GM12864 (cell line): Measurements from ENCODE around the gene KRTAP3-2.
A peak's percentile ranks its signal among the peaks of the same experiment; 100 is the strongest.

Experiments used
- DNase-seq: peaks from one replicate; pipeline ENCODE4 v3.0.0-alpha.2; 2011; ENCODE audit warnings: low read depth
- H3K4me3 ChIP-seq: 2 replicates; pipeline ENCODE4 v1.5.1; 2011; ENCODE audit warnings: mild to moderate bottlenecking, low read depth, low read length, control low read depth
- TF ChIP-seq, protein P1 (sequence below): IDR thresholded peaks from 2 replicates; pipeline ENCODE4 v1.5.1; 2011; ENCODE audit warnings: low read depth, mild to moderate bottlenecking, moderate library complexity, low read length, control low read depth, inconsistent platforms; ENCODE audit errors: missing control alignments

The KRTAP3-2 gene

GRCh38 chr17:40966848-40967247 lies 32.9 kb downstream of the KRTAP3-2 start, which contains the start of gene KRT39:
KRT39 (minus strand) TSS chr17:40966948; CDS start chr17:40966856, 92 bp downstream.
- DNase-seq = no peak
- TF ChIP-seq, protein P1, sequence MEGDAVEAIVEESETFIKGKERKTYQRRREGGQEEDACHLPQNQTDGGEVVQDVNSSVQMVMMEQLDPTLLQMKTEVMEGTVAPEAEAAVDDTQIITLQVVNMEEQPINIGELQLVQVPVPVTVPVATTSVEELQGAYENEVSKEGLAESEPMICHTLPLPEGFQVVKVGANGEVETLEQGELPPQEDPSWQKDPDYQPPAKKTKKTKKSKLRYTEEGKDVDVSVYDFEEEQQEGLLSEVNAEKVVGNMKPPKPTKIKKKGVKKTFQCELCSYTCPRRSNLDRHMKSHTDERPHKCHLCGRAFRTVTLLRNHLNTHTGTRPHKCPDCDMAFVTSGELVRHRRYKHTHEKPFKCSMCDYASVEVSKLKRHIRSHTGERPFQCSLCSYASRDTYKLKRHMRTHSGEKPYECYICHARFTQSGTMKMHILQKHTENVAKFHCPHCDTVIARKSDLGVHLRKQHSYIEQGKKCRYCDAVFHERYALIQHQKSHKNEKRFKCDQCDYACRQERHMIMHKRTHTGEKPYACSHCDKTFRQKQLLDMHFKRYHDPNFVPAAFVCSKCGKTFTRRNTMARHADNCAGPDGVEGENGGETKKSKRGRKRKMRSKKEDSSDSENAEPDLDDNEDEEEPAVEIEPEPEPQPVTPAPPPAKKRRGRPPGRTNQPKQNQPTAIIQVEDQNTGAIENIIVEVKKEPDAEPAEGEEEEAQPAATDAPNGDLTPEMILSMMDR = no peak
- H3K4me3 ChIP-seq = no peak within 1 kb of the TSS

DNA sequence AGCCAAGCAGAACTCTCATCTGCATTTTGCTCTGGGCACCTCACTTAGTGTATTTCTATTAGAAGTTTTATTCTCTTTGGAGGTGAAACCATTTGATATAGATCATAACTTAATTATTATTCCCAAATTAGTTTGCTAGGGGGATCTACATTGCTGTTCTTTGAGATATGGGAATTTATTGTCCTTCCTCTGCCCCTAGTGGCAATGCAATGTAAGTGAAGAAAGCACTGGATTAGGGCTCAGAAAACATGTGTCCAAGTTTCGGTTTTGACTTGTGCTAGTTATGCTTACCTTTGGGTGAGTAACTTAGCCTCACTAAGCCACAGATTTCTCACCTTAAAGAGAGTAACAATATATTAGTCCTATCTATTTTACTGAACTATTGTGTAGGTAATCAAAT lies 35.9 kb downstream of the KRTAP3-2 start:
- DNase-seq = peak; percentile 2
- TF ChIP-seq, protein P1 = peak; percentile 64

GRCh38 chr17:40962059-40962561 lies 37.6 kb downstream of the KRTAP3-2 start:
- TF ChIP-seq, protein P1 = no peak
- no peak for DNase-seq
- no peak overlapping the region for H3K4me3 ChIP-seq

More for the DNA sequence above, 35.9 kb downstream of the KRTAP3-2 start:
- H3K4me3 ChIP-seq = no peak overlapping the region

- TF ChIP-seq, protein P1 = no peak
- DNase-seq = no peak
Observed at GRCh38 chr17:40961591-40961990, 38.1 kb downstream of the KRTAP3-2 start.

GRCh38 chr17:40960144-40960543 lies 39.6 kb downstream of the KRTAP3-2 start:
- TF ChIP-seq, protein P1 = no peak
- H3K4me3 ChIP-seq = no peak overlapping the region
- no peak for DNase-seq

More at GRCh38 chr17:40961591-40961990, 38.1 kb downstream of the KRTAP3-2 start:
- H3K4me3 ChIP-seq = no peak overlapping the region

DNA sequence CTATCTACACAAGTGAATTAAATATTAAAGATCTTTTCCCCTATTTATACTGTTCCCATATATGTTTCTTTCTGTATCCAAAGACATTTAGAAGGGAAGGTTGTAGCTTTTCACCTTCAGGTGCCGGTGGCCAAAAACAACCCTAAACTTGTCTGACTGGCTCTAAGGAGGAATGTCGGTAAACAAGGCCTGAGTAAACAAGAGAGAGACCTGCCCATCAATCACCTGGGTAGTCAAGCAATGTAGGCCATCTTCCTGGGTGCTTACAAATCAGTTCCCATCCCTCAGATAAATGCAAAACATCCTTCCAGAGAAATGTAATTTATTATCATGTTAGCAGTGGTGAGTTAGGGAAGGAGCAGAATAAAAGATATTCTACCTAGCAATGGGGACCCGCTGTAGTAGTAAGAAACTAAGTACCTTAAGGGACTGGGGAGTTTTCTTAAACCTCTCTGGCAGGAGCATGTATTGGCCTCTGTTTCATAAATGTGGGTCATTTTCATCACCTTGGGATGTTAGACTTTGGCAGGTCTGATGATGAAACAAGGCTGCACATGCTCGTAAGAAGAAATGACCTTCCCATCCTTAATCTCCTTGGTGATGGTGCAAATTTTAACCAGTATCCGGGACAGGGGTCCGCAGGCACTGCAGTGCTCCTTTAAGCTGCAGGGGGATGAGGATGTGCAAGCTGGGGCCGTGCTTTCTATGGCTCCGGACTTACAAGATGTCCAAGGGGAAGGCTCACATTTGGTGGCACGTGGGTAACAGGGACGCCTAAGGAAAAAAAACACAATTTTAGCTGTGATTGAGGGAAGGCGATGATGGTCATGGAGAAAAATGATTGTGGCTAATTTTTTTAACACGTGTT lies 41.4 kb downstream of the KRTAP3-2 start:
- TF ChIP-seq, protein P1 = no peak
- DNase-seq = no peak
- H3K4me3 ChIP-seq = no peak overlapping the region
